AG04449 (cell line): ENCODE data around the gene TBC1D3B.

Experiments used
- CTCF ChIA-PET: fragments of 350-600 bp; formaldehyde crosslinking; extraction: SDS; loops from one replicate; lab custom pipeline; 2021; ENCODE audit warnings: antibody characterized with exemption; lab: Yijun Ruan, JAX
- POLR2A ChIA-PET: fragments of 400-600, 350-600 bp; formaldehyde crosslinking; extraction: SDS; loops from one replicate; lab custom pipeline; 2020; ENCODE audit warnings: antibody characterized with exemption, inconsistent platforms; lab: Yijun Ruan, JAX
- DNase-seq: peaks from one replicate; pipeline ENCODE4 v3.0.0-alpha.2; 2010; ENCODE audit warnings: low read depth, low spot score
- H3K4me3 ChIP-seq: 2 replicates; pipeline ENCODE4 v1.5.1; 2011; ENCODE audit warnings: low read depth, mild to moderate bottlenecking, control low read depth, low read length
- TF ChIP-seq, protein P1 (sequence below): IDR thresholded peaks from one replicate; pipeline ENCODE4 v1.5.1; 2011; ENCODE audit warnings: mild to moderate bottlenecking, moderate library complexity, low read length, control low read depth, inconsistent platforms; ENCODE audit not compliant: insufficient read depth; ENCODE audit errors: missing control alignments

The TBC1D3B gene

GRCh38 chr17:36147601-36148000 lies 28.8 kb downstream of the TBC1D3B start:
- ChIA-PET POLR2A (no interaction called here), CTCF (interaction anchor here (0.9 to 6.5 kb wide), 12 partner anchors 9 to 431 kb away, joined by 3 to 82 read pairs (median 4); no protein-coding TSS in a partner anchor)
- no peak overlapping the region for H3K4me3 ChIP-seq
- DNase-seq: no peak
- TF ChIP-seq, protein P1, sequence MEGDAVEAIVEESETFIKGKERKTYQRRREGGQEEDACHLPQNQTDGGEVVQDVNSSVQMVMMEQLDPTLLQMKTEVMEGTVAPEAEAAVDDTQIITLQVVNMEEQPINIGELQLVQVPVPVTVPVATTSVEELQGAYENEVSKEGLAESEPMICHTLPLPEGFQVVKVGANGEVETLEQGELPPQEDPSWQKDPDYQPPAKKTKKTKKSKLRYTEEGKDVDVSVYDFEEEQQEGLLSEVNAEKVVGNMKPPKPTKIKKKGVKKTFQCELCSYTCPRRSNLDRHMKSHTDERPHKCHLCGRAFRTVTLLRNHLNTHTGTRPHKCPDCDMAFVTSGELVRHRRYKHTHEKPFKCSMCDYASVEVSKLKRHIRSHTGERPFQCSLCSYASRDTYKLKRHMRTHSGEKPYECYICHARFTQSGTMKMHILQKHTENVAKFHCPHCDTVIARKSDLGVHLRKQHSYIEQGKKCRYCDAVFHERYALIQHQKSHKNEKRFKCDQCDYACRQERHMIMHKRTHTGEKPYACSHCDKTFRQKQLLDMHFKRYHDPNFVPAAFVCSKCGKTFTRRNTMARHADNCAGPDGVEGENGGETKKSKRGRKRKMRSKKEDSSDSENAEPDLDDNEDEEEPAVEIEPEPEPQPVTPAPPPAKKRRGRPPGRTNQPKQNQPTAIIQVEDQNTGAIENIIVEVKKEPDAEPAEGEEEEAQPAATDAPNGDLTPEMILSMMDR: no peak

- DNase-seq: no peak
- ChIA-PET CTCF (interaction anchor here (0.5 to 6.5 kb wide), 5 partner anchors 11 to 193 kb away, joined by 3 to 82 read pairs (median 7); no protein-coding TSS in a partner anchor), POLR2A (no interaction called here)
- H3K4me3 ChIP-seq: no peak overlapping the region
- TF ChIP-seq, protein P1: no peak
These were observed 31.3 kb downstream of the TBC1D3B start for GRCh38 chr17:36144981-36145729.

DNA sequence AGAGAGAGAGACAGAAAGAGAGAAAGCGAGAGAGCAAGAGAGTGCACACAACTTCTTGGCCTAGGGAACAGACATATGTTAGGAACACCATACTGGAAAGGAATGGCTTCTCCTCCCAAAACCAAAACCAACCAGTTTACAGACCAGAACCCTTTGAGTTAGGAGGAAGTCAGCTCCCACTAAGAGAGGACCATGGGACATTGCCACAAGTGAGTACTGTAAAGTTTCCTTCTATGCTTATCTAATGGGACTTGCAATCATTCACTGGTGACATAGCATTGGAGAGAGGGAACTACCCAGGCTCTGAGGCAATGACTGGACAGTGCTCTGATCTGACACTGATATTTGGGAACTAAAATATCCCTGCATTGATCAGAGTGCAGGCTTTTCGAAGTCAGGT lies 32.4 kb downstream of the TBC1D3B start:
- POLR2A ChIA-PET: no interaction called here
- CTCF ChIA-PET: interaction anchor here (1.1 kb wide), 1 partner anchor 11 kb away, joined by 4 read pairs; no protein-coding TSS in a partner anchor
- TF ChIP-seq, protein P1: no peak
- no peak for DNase-seq
- H3K4me3 ChIP-seq: no peak overlapping the region

DNA sequence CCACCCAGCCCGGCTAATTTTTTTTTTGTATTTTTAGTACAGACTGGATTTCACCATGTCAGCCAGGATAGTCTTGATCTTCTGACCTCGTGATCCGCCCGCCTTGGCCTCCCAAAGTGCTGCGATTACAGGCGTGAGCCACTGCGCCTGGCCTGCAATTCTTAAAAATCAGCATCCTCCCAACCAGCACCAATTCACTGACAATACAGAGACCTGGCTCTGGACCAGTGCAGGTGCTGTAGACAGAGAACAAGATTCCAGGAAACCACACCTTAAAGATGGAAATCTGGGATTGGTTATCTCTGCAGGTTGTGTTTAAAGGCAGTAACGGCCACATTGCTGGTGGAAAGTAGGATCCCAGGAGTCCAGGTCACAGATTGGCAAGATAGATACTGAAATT lies 33.6 kb downstream of the TBC1D3B start:
- DNase-seq: no peak
- ChIA-PET CTCF (interaction anchor here (0.9 kb wide), 1 partner anchor 8 kb away, joined by 3 read pairs; no protein-coding TSS in a partner anchor), POLR2A (no interaction called here)
- H3K4me3 ChIP-seq: no peak overlapping the region
- TF ChIP-seq, protein P1: no peak

GRCh38 chr17:36142235-36142634 lies 34.2 kb downstream of the TBC1D3B start:
- no peak overlapping the region for H3K4me3 ChIP-seq
- ChIA-PET POLR2A (no interaction called here), CTCF (interaction anchor here (0.6 to 0.9 kb wide), 2 partner anchors 9 to 43 kb away, joined by 3 to 4 read pairs; no protein-coding TSS in a partner anchor)
- TF ChIP-seq, protein P1: no peak
- no peak for DNase-seq

- POLR2A ChIA-PET: no interaction called here
- TF ChIP-seq, protein P1: no peak
These were observed 40.0 kb downstream of the TBC1D3B start for GRCh38 chr17:36136439-36136838.

More at GRCh38 chr17:36136439-36136838, 40.0 kb downstream of the TBC1D3B start:
- no peak overlapping the region for H3K4me3 ChIP-seq
- CTCF ChIA-PET: interaction anchor here (6.6 kb wide), 1 partner anchor 11 kb away, joined by 79 read pairs; no protein-coding TSS in a partner anchor
- DNase-seq: no peak
